G401 (cell line): ENCODE measurements around the gene C9orf78. TPM values are rescaled to one million over a fixed set of nuclear protein-coding genes. Genes with fewer than 3 reads are reported as not detected.

Experiments used
- DNase-seq: peaks from one replicate; pipeline ENCODE4 v3.0.0-alpha.2; 2015; ENCODE audit warnings: low spot score
- in situ Hi-C: cut with HindIII; loops from 2 replicates; pipeline ENCODE4 v1.10.0; 2016; ENCODE audit warnings: low sequenced_read_pairs, mixed read lengths
- total RNA-seq: library from RNA; depleted of rRNA; stranded (reverse); fragments of >200 nt; shearing (Covaris generic); gene quantifications from 2 replicates; pipeline ENCODE4 v1.2.3, GENCODE V29; 2014

C9orf78 gene
- total RNA-seq, 1 experiment from 2014 or later = 49.4 TPM

- DNase-seq = no peak
- in situ Hi-C loops = no loop called here
Observed at GRCh38 chr9:129850821-129851550, 15.9 kb upstream of the C9orf78 start.

- in situ Hi-C loops = no loop called here
- no peak for DNase-seq
Observed at GRCh38 chr9:129849901-129850300, 14.8 kb upstream of the C9orf78 start.

GRCh38 chr9:129848712-129849441, 13.8 kb upstream of the C9orf78 start:
- no peak for DNase-seq
- in situ Hi-C loops = no loop called here

GRCh38 chr9:129845373-129845772, 10.3 kb upstream of the C9orf78 start:
- no peak for DNase-seq
- in situ Hi-C loops = no loop called here

DNA sequence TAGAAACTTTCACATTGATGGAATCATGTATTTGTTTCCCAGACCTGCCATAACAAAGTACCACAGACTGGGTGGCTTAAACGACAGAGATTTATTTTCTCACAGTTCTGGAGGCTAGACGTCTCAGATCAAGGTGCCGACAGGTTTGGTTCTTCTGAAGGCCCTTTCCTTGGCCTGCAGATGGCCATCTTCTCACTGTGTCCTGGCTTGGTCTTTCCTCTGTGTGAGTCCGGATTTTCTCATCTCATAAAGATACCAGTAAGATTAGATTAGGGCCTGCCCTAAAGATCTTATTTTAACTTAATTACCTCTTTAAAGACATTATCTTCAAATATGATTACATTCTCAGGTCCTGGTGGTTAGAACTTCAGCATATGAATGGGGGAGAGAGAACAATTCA, 6.0 kb upstream of the C9orf78 start:
- in situ Hi-C loops = no loop called here

DNA sequence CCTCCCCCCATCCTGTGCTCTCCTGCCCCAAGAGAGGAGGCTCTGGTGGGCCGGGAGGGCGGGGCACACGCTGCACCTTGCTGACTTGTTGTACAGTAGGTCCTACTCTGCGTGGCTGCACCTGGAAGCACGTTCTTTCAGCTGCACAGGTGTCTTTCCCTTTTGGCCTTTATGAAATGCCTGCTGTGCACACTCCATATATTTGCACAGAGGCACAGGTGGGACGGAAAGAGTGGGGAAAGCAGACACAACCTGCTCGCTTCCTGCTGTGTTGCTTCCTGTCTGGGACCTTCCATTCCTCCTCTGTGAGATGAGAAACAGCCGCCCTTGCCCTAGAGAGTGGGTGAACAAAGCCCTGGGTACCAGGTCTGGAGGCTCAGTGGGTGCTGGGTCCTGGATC, 5.0 kb upstream of the C9orf78 start:
- in situ Hi-C loops = no loop called here
- peak; percentile 23 for DNase-seq

More for the DNA sequence above, 6.0 kb upstream of the C9orf78 start:
- peak; percentile 67 for DNase-seq

GRCh38 chr9:129839324-129840023, 4.4 kb upstream of the C9orf78 start:
- DNase-seq = no peak

GRCh38 chr9:129838707-129839259, 3.7 kb upstream of the C9orf78 start:
- in situ Hi-C loops = no loop called here
- no peak for DNase-seq

More at GRCh38 chr9:129839324-129840023, 4.4 kb upstream of the C9orf78 start:
- in situ Hi-C loops = no loop called here

DNA sequence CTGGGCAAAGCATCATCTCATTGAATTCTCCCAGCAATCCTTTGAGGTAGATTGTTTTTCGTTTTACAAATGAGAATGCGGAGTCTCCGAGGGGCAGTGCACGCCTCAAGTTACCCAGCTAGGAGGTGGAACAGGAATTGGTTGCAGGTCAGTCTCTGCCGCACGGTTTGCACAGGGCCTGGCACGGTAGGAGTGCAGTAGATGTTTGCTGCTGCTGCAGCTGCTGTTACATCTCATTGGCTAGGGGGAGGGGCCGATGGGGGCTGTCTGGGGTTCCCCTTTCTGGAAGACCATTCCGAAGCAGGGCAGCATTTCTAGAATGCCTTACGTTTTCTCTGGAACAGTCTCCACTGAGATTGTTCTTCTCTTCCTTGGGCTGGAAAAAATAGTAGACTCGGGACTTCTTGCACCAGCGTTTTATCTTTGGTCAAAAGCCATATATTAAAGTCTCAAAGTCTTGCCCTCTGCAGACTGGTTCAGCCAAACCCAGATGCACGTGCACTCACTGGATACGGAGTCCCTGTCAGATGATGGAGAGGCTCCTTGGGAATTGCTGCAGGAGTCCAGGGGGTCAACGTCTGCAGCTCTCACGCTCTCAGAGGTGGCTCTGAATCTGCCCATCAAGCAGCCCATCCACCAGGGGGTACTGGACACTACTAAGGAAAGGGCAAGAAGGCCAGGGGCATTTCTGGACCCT, 1.4 kb upstream of the C9orf78 start:
- DNase-seq = peak; percentile 31
- in situ Hi-C loops = no loop called here

DNA sequence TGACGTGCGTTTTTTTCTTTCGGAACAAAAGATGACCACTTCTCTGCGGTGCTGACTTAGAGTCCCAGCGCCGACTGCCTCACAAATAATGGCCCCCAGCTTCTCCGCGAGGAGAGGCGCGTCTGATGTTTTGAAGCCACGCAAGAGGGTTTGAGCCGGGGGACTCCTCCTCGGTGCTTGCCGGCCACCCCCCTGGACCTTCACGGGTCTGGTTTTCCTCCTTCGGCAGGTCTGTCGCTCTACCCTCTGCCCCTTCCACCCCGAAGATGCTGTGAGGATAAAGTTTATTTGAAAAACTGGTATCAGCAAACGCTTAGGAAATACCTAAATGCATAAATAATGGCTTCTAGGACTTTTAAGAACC, 767 bp upstream of the C9orf78 start:
- in situ Hi-C loops = no loop called here
- peak; percentile 21 for DNase-seq

- in situ Hi-C loops = no loop called here
- DNase-seq = no peak
Observed at GRCh38 chr9:129834489-129835127, 467 bp downstream of the C9orf78 start.

DNA sequence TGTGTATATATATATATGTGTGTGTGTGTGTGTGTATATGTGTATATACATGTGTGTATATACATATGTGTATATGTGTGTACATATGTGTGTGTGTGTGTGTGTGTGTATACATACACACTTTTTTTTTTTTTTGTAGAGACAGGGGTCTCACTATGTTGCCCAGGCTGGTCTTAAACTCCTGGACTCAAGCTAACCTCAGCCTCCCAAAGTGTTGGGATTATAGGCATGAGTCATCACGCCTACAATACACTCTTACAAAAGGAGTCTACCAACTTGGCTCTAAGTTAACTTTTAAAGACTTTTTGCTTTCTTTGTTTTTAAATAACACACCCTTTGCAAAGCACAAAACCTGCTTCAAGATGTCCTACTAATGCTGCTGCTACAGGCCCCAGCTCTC, 2.1 kb downstream of the C9orf78 start:
- in situ Hi-C loops = no loop called here
- DNase-seq = no peak

GRCh38 chr9:129828969-129829368, 6.1 kb downstream of the C9orf78 start:
- in situ Hi-C loops = no loop called here
- DNase-seq = no peak

- no peak for DNase-seq
- in situ Hi-C loops = no loop called here
Observed at GRCh38 chr9:129828051-129828450, 7.0 kb downstream of the C9orf78 start.

DNA sequence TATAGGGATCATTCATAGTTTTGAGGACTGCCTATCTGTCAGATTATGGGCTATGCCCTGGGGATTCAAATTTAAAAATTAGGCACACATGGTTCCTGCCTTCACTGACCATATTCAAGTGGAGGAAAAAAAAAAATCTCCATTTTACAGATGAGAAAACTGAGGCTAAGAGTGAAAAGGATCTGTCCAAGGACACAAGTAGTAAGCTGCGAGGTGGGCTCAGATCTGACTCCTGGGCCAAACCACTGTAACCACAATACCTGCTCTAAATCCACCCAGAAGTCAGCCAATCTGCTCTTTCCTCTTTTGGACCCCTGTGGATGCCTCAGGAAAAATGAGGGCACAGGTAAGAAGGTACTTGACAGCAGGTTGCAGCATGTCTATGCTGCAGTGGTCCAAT, 8.3 kb downstream of the C9orf78 start:
- in situ Hi-C loops = no loop called here
- no peak for DNase-seq

- in situ Hi-C loops = no loop called here
- DNase-seq = no peak
Observed at GRCh38 chr9:129826344-129826743, 8.7 kb downstream of the C9orf78 start.

GRCh38 chr9:129823935-129824601, 11.0 kb downstream of the C9orf78 start, which contains the start of gene TOR1A:
Gene TOR1A (minus strand): TSS chr9:129824136. CDS start chr9:129824085, 51 bp downstream.
- DNase-seq = peak; percentile 96
- in situ Hi-C loops = no loop called here

- in situ Hi-C loops = no loop called here
- no peak for DNase-seq
Observed at GRCh38 chr9:129823542-129823934, 11.5 kb downstream of the C9orf78 start.
